ENCODE measurements around the gene ERC2.
"Not testable (repeated sequence)": the region's sequence is repeated elsewhere in the genome, so short reads cannot be mapped to it uniquely, and the experiment has no call there.

The ERC2 gene

DNA sequence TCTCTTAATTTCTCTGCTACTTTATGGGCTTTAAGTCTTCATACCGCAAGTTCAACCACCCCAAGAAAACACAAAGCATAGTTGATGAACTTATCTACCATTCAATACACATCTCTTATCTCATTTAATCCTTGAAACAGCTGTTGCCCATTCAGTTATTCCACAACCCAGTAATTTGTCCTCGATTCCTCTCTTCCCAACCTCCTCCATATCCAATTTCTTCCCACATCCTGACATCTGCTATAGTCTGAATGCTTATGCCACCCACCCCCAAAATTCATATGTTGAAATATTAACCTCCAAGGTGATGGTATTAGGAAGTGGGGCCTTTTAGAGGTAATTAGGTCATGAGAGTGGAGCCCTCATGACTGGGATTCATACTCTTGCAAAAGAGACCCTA lies 345.4 kb downstream of the ERC2 start:
- no peak for DNase-seq (ENCODE audit: low read depth)

DNA sequence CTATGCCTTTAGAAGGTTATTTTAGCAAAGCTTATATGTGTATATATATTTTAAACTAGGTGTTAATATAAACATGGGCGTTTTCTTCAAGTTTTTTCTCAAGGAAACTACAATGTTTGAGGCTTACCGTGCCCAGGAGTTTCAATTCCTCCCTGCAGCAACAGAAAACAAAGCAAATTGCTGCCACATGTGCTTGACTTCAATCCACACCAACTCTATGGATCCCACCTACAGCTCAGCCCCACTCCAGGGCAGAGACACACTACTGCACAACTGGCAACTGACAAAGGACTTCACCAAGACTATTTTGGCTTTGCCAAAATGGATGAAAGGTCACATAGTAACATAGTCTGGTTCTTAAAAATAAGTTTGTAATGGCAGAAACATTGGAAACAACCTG lies 346.6 kb downstream of the ERC2 start:
- DNase-seq (ENCODE audit: low read depth), result no peak

DNA sequence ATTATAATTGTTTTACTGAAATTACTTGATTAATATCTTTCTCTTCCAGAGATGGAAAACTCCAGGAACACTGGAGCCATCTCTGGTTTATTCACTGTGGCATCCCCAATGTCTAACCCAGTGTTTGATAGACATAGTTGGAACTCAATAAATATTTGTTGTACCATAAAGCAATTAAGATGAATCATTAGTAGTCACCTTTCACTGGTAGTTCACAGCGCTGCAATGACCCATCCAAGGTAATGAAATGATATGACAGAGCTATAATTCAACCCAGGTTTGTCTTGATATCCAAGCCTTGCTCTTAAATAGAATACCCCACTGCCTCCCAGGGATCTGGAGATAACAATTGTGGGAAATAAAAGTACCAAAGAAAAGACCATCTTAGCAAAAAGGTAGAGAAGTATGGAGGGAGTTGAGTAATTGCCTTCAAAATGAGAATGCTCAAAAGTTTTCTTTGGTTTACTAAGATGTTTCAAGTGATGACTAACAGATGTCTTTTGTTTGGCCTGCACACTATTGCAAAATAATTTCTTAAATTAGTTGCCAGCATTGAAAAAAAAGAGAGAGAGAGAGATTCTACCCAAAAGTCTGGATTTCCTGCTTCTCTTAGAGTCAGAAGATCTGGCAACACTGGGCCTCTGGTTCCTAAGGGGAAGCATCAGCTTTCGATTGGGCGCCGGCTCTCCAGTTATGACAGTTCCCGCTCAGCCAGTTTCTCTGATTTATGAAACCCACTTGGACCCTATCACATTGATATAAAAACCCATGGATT lies 348.5 kb downstream of the ERC2 start:
- DNase-seq (ENCODE audit: low read depth), result no peak

DNA sequence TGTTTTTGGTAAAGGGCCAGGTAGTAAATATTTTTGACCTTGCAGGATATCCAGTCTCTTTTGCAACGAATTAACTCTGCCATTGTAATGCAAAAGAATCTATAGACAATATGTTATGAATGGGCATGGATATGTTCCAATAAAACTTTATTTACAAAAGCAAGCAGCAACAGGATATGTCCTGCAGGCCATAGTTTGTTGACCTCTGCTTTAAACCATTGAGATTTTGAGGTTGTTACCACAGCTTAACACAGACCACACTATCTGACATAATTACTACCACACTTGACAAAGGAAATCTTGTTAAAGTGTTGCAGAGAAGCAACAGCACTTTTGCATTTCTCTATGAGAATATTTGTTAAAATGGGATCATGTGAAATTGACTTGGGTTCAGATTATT lies 349.3 kb downstream of the ERC2 start:
- no peak for DNase-seq (ENCODE audit: low read depth)

DNA sequence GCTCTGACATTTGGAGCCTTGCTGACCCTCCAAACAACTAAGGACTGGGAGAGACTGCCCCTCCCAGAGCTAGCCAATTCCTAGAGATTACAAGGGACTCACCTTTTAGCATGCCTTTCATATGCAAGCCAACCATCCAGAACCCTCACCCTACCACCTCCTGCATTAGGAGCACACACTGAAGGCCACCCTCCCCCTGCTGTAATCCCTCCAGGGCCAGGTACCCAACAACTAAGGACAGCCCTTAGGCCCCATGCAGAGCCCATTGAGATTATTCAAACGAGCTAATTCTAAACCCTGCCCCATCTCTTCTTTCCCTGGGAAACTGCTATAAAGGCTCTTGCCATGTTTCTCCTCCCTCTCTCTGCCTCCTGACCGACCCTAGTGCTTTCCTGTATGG lies 352.6 kb downstream of the ERC2 start:
- no peak for DNase-seq (ENCODE audit: low read depth)

DNA sequence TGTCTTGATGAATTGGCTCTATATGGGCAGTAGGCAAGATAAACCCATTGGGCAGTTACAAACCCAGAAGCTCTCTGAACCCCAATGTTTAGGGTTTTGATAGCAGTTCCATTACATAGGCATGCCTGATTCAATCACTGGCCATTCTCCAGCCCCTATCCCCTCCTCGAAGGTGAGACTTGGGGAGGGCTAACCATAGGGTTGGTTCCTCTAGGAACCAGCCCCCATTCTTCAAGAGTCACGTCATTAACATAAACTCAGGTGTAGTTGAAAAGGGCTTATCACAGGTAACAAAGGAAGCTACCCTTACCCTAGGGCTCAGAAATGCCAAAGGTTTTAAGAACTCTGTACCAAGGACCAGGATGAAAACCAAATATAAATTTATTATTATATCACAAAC lies 353.1 kb downstream of the ERC2 start:
- DNase-seq (ENCODE audit: low read depth), result no peak

DNA sequence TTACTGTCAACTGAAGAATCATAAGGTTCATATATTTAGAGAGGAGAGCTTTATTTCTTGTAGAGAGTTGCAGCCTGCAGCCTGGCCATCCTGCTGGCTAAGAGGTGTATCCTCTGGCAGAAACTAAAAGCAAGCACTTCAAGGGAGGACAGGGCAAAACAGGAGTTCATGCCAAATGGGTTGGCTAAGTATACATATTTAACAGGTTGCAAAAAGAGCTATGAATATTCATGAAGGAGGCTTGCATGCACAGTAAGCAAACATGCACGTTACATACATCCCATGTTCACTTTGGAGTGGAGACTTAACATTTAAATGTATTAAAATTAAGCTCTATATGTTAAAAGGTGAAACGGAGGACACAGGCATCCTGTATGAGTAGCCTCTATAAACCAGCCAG lies 354.4 kb downstream of the ERC2 start:
- no peak for DNase-seq (ENCODE audit: low read depth)

DNA sequence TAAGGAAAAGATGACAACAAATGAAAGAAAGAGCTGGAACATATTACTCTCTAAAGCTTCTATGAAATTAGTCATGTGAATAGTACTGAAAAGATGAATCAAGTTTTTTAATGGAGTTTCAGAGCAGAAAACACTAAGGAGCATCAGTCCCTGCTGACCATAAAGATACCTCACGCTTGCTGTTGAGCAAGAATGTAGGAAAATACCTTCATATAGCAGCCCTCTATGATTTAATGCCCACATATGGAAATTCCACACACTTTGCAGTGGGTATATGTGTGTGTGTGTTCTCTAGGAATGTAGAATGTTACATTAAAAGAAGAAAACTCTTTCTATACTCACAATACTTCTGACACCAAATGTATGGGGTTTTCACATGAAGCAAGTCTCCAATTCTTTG lies 355.0 kb downstream of the ERC2 start:
- no peak for DNase-seq (ENCODE audit: low read depth)

DNA sequence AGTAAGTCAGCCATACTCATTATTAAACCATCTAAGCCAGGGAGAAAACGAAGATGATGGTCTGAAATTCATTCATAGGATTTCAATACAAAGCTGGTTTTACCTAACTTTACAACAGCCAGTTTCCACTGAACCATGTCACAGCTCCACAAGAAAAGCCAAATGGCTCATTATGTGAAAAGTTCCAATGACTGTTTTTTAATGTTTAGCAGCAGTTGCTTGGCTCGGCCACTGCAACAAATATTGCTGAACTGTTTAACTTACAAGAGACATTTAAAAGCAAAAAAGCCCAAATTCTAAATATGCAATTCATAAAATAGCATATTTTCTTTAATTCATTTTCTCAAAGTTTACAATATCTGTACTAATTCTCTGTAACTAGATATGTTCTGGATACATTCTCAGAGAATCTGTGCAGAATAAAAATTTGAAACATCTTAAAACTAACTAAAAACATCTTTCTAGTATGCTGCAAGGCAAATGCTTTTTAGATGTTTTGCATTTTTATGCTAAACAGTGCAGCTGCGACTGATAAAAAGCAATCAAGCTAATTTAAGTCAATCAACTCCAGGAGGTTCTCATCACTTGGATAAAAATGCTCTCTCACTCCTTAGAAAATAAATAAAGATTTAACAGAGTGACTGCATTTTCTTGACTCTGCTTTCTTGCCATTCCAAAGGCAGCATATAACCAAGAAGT lies 356.5 kb downstream of the ERC2 start:
- DNase-seq (ENCODE audit: low read depth), result no peak

DNA sequence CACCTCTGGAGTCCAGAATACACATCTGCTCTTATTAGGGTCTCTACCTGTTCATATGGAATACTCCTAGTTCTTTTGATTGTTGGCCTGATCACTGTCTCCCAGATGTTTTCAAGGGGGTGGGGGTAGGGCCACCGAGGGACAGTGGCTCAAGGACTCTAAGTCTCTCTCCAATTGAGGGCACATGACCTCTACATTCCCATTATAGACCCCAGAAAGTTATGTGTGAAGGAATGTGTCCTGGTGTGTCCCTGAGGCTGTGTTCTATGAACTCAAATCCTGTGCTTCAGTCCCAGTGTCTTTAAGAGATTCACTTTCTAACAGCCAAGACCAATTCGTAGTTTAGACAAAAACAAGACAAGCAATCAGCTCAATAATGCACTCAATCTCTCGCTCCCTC lies 357.4 kb downstream of the ERC2 start:
- DNase-seq (ENCODE audit: low read depth), result no peak

DNA sequence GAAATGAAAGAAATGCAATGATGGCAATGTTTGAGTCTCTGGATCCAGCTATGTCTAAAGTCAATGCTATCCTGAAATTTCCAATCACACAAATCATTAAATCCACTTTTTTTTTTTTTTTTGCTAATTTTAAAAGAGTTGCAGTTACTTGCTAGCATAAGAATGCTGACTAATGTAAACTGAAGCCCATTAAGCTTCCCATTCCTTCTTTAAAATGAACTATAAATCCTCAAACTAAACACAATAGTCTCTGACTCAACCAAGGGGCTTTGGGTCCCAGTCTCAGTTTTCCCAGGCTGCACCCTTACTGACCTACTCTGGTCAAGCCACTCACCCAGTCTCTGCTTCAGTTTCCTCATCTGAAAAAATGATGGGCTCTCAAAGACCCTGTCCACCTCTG lies 361.1 kb downstream of the ERC2 start:
- no peak for DNase-seq (ENCODE audit: low read depth)

DNA sequence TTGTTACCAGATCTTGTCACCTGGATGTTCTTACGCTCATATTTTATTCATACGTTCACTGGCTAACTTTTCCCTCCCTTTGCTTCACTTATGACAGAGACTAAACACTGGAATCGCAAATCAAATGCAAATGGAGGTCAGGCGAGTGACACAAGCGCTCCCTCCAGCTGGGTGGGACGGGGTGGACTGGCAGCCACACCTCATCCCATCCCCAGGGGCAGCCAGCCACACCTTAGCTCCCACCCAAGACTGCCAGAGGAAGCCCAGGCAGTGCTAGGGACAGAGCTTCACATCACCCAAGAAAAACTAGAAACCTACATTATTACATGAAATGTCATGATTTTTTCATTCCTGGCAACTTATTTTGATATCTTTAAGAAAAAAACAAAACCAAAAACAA lies 366.2 kb downstream of the ERC2 start:
- no peak for DNase-seq (ENCODE audit: low read depth)

DNA sequence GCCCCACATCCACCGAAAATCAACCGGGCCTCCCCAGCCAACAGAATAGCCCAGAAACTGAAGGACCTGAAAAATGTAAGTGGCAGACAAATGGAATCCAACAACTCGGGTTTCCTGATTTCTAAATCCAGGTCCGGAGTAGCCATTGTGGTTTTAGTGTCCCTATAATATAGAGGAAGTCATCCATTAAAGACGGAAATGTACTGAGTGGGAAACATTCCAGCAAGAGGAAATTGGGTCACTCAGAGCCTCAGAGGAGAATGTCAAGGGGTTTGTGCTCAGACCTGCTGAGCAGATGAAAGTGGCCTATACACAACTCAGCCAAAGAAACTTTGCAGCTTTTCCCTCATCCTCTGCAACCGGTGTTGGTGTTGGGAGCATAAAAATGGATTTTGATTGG lies 366.7 kb downstream of the ERC2 start:
- no peak for DNase-seq (ENCODE audit: low read depth)

DNA sequence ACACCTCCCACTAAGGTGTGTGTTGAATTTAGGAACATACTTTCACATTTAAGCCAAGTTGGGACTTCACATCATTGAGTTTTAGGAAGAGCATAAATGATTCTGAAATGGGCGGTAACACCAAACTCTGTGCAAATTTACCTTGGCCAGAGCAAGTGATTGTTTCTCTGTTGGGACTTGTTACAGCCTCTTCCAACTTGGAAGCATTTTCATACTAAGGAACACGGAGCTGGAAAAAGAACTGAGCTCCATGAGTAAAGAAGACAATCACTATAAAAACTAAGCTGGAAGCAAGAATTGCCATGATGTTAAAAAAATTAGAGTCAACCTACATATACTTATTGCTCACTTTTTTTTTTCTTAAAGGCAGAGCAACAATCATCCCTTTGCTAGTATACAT lies 371.3 kb downstream of the ERC2 start:
- DNase-seq (ENCODE audit: low read depth), result no peak

DNA sequence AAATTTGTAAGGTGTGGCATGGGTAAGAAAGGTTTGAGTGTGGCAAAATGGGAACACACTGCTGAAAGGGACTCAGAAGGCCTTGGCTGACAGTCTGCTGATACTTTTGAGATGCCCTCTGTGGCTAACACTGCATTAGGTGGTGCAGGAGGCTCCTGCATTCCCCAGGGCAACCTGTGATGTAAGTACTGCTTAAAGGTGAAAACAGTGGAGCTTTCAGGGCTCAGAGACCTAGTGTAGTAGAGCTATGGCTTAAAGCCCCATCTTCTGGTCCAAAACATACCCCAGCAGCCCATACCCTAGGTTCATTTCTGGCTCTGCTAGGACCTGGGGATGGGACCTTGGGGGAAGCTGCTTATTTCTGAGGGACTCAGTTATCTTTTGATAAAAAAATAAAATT lies 374.1 kb downstream of the ERC2 start:
- DNase-seq (ENCODE audit: low read depth), result no peak

DNA sequence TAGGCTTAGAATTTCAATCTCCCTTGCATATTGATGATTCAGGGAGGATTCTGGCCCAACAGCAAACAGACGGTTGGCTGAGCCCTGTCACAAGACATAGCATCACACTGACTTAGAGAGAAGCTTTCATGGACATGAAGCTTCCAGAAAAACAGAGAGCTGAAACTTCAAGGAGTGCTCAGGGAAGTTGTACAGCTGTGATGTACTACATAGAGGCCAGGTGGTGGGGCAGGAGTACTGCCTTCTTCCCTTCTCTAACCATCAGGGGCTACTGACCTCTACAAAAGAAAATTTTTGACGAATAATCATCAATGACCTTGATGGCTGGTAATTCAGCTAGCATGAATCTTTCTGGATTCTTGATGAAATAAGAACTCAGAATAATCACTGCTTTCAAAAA lies 378.5 kb downstream of the ERC2 start:
- no peak for DNase-seq (ENCODE audit: low read depth)

DNA sequence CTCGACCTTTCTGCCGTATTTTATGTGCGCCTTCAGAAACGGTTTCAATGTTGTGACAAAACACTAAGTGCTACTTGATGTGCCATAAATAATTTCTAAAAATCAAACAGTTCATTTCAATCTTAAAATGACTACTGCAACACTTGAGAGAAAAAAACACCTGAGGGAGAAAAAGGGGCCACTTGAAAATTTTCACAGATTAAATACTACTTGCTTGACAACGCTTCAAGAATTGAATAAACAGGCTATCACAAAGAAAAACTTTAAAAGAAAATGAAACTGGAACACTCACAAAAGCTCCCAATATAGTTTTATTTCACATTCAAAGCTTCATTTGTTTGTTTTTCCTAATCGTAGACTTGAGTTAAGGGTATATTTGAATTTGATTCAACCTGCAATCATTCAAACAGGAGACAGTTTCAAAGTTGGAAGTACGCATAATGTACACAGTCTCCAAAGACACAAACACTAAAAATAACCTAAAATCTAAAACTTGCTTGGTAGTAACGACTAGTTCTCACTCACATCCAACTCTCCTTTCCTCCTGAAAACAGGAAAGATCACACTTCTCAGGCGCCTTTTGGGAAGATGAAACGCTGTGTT lies 380.7 kb downstream of the ERC2 start:
- DNase-seq (ENCODE audit: low read depth), result no peak

DNA sequence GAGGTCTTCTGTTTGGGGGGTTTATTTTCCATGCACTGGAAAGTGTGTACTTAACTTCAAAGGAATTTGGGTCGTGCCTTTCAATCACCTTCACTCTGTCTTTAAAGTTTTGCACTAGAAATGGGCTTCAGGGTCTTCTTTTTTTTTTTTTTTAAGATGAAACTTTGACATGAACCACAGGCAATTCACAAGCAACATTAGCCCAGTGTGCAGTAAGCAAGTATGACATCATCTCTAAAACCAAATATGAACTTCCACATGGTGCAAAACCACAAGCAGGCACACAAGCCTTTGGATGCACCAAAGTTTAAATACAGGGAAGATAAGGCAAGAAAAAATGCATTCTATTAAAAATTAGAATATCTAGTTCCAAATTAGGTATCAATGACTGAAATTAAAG lies 381.9 kb downstream of the ERC2 start:
- DNase-seq (ENCODE audit: low read depth), result no peak

DNA sequence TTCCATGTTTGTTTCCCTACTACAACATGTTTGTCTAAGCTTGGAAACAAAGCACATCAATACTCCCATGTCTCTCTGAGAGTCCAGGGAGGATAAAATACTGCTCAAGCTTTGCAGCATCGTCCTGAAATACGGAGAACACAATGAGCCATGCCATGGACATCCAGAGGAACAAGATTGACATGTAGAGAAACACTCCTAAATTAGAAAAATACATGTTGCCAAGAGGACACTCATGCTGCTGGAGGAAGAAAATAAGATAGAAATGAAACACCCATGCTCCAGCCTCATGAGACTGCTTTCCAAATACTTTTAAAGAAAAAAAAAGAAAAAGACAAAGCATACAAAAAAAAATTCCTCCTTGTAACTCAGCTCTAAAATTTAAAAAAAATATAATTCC lies 387.0 kb downstream of the ERC2 start:
- DNase-seq (ENCODE audit: low read depth), result no peak

DNA sequence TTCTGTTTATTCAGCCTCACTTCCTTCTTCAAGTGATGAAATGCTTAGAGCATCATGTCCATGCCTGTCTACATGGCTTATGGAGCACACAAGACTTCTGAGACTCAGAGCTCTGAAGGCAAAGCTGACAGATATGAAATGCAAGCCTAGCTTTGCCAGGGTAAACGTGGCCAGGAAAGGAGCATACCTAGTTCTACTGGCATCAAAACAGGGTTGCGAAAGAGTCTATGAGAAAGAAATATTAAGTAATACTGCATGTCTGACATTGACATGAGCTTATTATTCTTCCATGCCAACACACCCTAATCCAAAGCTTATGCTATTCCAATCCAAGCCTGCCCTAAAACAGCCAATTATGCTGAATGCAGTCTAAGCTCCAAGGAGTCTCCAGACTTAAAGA lies 391.5 kb downstream of the ERC2 start:
- no peak for DNase-seq (ENCODE audit: low read depth)

DNA sequence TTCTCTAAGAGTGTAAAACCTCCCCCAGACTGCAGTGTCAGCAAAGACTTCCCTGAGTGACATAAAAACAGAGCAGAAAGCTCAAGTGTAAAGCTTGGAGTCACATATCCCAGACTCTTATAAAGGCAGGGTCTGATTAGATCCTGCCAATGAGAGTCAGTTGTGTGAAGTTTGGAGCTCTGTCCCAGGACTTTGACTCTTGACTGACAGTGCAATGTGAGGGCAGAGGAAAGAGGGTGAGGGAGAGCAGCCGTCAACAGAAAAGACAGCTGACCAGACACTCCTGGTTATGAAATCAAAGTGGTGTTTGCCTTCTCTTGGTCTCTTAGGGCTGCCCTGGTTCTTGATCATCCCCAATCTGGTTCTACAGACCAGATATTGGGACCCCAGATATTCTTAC lies 393.2 kb downstream of the ERC2 start:
- DNase-seq (ENCODE audit: low read depth), result no peak

DNA sequence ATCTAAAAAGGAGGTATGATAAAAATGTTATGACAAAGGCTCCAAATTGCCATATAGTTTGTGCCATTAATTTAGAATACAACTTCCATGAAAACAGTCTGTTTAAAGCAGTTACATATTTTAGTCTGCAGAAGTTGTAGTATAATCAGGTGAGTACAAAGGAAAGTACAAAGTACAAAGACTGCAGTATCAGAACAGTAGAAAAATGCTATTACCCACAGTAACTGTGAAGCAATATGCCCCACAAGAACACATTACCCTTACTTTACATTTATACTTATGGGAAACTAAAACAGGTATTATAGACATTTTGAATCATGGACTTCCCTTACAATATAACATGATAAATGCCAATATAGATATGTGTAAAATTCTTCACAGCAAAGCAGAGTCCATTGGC lies 398.5 kb downstream of the ERC2 start:
- DNase-seq (ENCODE audit: low read depth), result no peak

DNA sequence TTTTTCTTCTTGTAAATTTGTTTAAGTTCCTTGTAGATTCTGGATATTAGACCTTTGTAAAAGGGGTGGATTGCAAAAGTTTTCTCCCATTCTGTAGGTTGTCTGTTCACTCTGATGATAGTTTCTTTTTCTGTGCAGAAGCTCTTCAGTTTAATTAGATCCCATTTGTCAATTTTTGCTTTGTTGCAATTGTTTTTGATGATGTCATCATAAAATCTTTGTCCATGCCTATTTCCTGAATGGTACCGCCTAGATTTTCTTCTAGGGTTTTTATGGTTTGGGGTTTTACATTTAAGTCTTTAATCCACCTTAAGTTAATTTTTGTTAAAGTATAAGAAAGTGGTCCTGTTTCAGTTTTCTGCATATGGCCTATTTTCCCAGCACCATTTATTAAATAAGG lies 401.9 kb downstream of the ERC2 start:
- DNase-seq (ENCODE audit: low read depth), result not testable (repeated sequence)

DNA sequence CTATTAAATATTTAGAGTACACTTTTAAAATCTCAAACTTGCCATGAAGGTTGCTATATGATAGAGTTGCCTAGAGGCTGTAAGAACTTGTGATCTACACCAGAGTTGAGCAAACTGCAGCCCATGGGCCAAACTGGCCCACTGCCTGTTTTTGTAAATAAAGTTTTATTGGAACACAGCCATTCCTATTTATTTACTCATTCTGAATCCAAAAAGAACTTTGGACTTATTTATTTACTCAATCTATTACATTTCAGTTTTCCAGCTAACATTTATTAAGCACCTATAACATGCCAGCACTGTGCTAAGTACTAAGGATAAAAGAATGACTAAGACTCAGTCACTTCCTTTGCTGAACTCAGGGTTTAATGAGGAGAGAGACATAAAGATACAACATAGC lies 403.6 kb downstream of the ERC2 start:
- DNase-seq (ENCODE audit: low read depth), result no peak

Data from stimulated activated CD8-positive, alpha-beta memory T cell treated with anti-CD3 and anti-CD28 coated beads, Interleukin-15, amount 100 ng/mL, for 24 hours (primary cell).